ENCODE results near the gene POU3F1.

POU3F1 gene

GRCh38 chr1:37997256-37998088 lies 49.1 kb downstream of the POU3F1 start:
- H3K4me3 ChIP-seq (ENCODE audit: low read depth, low read length), result no peak overlapping the region
- no peak for TF ChIP-seq CTCF (IDR thresholded peaks at IDR 0.05; ENCODE audit: borderline replicate concordance, insufficient read depth, low read depth, low read length)

- TF ChIP-seq CTCF (IDR thresholded peaks at IDR 0.05; ENCODE audit: borderline replicate concordance, insufficient read depth, low read depth, low read length), result no peak
- H3K4me3 ChIP-seq (ENCODE audit: low read depth, low read length), result no peak overlapping the region
Observed at GRCh38 chr1:37995751-37996345, 50.7 kb downstream of the POU3F1 start.

GRCh38 chr1:37994886-37995566 lies 51.6 kb downstream of the POU3F1 start:
- no peak overlapping the region for H3K4me3 ChIP-seq (ENCODE audit: low read depth, low read length)
- no peak for TF ChIP-seq CTCF (IDR thresholded peaks at IDR 0.05; ENCODE audit: borderline replicate concordance, insufficient read depth, low read depth, low read length)

All from GM12875 (cell line).